GM19025 (cell line): ENCODE data around the gene SEMA5A.

Source experiments
- ATAC-seq: cut with Tn5 transposase; IDR thresholded peaks from one replicate; pipeline ENCODE4 v1.9.1; 2021; ENCODE audit warnings: mild to moderate bottlenecking, low read depth, moderate library complexity; ENCODE audit not compliant: unreplicated experiment

Gene SEMA5A

GRCh38 chr5:9091896-9092662, 453.8 kb downstream of the SEMA5A start:
- ATAC-seq = no peak

GRCh38 chr5:9090381-9091026, 455.4 kb downstream of the SEMA5A start:
- no peak for ATAC-seq

GRCh38 chr5:9089893-9090292, 456.0 kb downstream of the SEMA5A start:
- no peak for ATAC-seq

GRCh38 chr5:9082996-9083395, 462.9 kb downstream of the SEMA5A start:
- ATAC-seq = no peak

- no peak for ATAC-seq
Observed at GRCh38 chr5:9072701-9073100, 473.2 kb downstream of the SEMA5A start.

GRCh38 chr5:9071524-9071923, 474.4 kb downstream of the SEMA5A start:
- no peak for ATAC-seq

- ATAC-seq = no peak
Observed at GRCh38 chr5:9071074-9071473, 474.8 kb downstream of the SEMA5A start.

- ATAC-seq = no peak
Observed at GRCh38 chr5:9069650-9070049, 476.2 kb downstream of the SEMA5A start.

GRCh38 chr5:9067154-9067553, 478.7 kb downstream of the SEMA5A start:
- no peak for ATAC-seq

- no peak for ATAC-seq
Observed at GRCh38 chr5:9066349-9066748, 479.5 kb downstream of the SEMA5A start.

GRCh38 chr5:9063615-9064245, 482.1 kb downstream of the SEMA5A start:
- no peak for ATAC-seq

- no peak for ATAC-seq
Observed at GRCh38 chr5:9062873-9063272, 483.0 kb downstream of the SEMA5A start.

GRCh38 chr5:9059920-9060691, 485.8 kb downstream of the SEMA5A start:
- ATAC-seq = no peak

- no peak for ATAC-seq
Observed at GRCh38 chr5:9058666-9059065, 487.2 kb downstream of the SEMA5A start.

- no peak for ATAC-seq
Observed at GRCh38 chr5:9058161-9058560, 487.7 kb downstream of the SEMA5A start.

GRCh38 chr5:9057406-9058000, 488.4 kb downstream of the SEMA5A start:
- no peak for ATAC-seq

GRCh38 chr5:9056046-9056445, 489.8 kb downstream of the SEMA5A start:
- no peak for ATAC-seq

GRCh38 chr5:9054821-9055589, 490.9 kb downstream of the SEMA5A start:
- ATAC-seq = no peak

- no peak for ATAC-seq
Observed at GRCh38 chr5:9054322-9054721, 491.6 kb downstream of the SEMA5A start.

GRCh38 chr5:9052421-9052820, 493.5 kb downstream of the SEMA5A start:
- ATAC-seq = no peak
